ENCODE measurements around the gene SYT1.

DNA sequence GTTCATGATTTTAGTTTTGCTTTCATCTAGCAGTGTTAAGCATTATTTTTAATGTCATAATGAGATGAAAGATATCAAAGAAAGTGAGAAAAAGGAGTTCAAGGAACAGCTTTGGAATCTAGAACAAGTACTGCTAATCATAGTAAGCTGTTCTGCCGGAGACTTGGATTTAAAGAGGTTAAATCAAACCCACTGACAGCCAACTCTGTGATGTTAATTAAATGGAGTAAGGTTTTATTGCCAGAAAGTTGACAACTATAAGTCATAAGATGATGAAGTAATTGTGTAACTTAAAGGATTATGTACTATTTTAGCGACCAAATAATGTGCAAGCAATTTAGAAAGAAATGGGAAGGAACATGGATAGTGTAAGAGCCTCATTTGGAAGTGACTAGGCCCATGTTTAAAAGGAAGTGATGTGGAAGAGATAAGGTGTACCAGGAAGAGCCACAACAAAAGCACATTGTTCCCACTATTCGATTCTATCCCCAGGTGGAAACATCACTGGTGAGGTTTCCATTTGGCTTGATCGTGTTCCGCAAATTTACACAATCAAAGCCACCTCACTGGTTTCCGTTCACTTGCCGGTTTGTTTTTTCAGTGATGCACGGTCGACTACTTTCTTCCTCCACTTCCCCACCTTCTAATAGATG, 437.7 kb downstream of the SYT1 start:
- TF ChIP-seq, protein P1, sequence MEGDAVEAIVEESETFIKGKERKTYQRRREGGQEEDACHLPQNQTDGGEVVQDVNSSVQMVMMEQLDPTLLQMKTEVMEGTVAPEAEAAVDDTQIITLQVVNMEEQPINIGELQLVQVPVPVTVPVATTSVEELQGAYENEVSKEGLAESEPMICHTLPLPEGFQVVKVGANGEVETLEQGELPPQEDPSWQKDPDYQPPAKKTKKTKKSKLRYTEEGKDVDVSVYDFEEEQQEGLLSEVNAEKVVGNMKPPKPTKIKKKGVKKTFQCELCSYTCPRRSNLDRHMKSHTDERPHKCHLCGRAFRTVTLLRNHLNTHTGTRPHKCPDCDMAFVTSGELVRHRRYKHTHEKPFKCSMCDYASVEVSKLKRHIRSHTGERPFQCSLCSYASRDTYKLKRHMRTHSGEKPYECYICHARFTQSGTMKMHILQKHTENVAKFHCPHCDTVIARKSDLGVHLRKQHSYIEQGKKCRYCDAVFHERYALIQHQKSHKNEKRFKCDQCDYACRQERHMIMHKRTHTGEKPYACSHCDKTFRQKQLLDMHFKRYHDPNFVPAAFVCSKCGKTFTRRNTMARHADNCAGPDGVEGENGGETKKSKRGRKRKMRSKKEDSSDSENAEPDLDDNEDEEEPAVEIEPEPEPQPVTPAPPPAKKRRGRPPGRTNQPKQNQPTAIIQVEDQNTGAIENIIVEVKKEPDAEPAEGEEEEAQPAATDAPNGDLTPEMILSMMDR (IDR thresholded peaks at IDR 0.05; ENCODE audit: insufficient read depth, low read depth, low read length), result no peak
- no peak for TF ChIP-seq EZH2 (IDR thresholded peaks at IDR 0.05; ENCODE audit: insufficient read depth, low read length)

Data from astrocyte (in vitro differentiated cells and primary cell).